ENCODE data around the gene MAPK10.
"Not testable (repeated sequence)": the region's sequence is repeated elsewhere in the genome, so short reads cannot be mapped to it uniquely, and the experiment has no call there.

The MAPK10 gene

GRCh38 chr4:86031927-86032326 lies 327.9 kb downstream of the MAPK10 start:
- no peak for DNase-seq

- no peak for DNase-seq
Measured at GRCh38 chr4:86026720-86027119, 333.1 kb downstream of the MAPK10 start.

DNA sequence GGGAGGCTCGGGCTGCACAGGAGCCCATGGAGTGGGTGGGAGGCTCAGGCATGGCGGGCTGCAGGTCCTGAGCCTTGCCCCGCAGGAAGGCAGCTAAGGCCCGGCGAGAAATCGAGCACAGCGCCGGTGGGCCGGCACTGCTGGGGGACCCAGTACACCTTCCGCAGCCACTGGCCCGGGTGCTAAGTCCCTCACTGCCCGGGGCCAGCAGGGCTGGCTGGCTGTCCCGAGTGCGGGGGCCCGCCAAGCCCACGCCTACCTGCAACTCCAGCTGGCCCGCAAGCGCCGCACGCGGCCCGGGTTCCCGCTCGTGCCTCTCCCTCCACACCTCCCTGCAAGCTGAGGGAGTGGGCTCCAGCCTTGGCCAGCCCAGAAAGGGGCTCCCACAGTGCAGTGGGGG lies 338.2 kb downstream of the MAPK10 start:
- not testable (repeated sequence) for DNase-seq

DNA sequence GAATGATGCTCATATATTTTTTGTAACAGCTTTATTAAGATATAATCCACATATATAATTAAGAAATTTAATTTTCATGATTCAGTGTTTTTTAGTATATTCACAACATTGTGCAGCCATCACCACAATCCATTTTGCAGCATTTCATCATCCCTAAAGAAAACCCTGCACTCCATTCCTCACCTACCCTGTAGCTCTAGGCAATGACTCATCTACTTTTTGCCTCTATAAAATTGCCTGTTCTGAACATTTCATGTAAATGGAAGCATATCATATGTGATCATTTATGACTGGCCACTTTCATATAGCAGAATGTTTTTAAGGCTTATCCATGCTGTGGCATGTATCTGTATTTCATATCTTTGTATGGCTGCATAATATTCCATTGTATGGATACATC lies 339.9 kb downstream of the MAPK10 start:
- no peak for DNase-seq

GRCh38 chr4:86019362-86019761 lies 340.5 kb downstream of the MAPK10 start:
- no peak for DNase-seq

DNA sequence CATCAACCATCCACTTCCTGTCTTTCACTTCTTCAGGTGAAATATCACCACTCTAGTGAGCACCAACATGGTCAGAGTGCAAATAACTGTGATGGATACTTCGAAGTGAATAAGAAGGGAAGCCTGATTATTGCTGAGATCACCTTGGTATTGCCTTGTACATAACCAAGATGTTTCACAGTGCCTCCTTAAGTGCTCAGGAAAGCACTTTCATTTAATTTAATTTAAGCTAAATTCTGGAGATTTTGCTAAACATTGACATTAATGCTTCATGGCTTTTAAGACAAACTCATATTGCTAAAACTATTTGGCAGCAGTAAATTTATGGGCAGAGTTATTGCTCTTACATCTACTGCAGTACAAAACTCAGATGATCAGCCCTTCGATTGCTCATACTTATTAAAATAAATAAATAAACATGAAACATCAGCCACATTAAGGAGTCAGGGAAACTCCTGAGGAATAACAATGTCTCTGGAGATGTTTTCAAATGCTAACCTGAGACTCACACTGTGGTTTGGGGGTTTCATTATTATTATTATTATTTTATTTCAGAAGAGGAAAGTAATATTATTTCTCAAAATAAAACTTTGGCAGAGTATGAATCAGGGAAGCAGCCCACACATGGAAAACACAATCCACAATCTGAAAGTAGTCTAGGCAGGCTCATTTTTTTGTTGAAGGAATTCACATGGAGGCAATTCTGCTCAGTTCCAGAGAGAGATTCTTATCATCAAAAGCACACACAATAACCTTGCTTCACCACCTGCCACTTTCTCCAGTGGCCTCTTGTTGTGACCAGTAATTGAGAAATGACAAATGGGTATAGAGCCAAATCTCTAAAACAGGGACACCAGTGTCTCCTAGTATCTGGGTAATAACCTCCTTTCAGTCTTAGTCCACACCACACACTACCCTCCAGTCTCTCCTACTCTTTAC lies 344.2 kb downstream of the MAPK10 start:
- DNase-seq: no peak

- DNase-seq: no peak
Measured at GRCh38 chr4:86014599-86014998, 345.3 kb downstream of the MAPK10 start.

- DNase-seq: no peak
Measured at GRCh38 chr4:86013621-86014020, 346.2 kb downstream of the MAPK10 start.

GRCh38 chr4:86011117-86011516 lies 348.7 kb downstream of the MAPK10 start:
- DNase-seq: no peak

DNA sequence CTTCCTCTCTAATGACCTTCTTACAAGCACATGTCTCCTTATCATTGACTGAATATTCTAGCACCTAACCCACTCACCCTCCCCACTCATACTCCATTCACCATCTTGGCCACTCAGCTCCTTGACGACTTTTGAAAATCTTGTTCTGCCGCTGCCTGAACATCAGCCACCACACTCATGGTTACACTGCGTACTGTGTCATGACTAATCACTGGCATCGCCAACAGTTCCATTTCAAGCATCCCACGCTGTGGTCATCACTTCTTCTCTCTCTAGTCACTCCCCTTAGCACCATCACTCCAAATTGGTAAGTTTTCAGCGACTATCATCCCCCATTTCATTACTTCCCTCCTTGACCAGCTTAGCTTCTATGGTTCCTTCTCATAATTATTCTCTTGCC lies 352.8 kb downstream of the MAPK10 start:
- DNase-seq: no peak

DNA sequence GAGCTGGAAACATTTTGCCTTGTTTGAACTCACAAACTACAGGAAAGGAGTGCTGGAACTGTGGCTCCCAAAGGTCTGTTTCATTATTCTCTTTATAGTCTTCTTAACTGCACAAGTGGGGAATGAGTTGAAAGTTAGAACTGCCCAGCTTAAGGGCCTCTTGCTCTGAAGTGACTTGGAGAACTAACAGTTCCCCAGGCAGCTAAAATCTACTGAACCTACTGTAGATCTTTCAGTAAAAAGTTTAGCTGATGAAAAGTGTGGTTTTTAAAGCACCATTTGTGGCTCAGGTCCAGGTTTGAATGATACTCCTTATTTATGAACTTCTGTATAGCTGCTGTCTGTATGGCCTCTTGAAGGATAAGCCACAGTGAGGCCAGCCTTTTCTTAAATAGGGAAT lies 353.8 kb downstream of the MAPK10 start:
- DNase-seq: no peak

DNA sequence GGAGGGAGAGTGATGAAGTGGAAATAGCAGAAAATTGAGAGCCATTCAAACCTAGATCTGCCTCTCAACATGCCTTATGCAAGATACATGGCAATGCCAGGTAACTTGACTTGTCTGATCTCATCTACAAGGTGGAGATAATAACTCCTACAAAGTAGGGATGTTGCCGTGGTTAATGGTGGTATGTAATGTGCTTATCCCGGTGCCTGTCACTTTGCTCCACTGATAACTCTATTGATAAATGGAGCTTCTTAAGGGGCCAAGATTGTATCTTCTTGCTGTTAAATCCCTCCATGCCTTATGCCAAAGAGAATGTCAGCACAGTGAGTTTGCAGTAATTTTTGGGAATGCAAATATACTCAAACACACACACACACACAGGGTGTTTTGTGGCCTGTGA lies 355.8 kb downstream of the MAPK10 start:
- no peak for DNase-seq

GRCh38 chr4:86001591-86001990 lies 358.3 kb downstream of the MAPK10 start:
- DNase-seq: no peak

DNA sequence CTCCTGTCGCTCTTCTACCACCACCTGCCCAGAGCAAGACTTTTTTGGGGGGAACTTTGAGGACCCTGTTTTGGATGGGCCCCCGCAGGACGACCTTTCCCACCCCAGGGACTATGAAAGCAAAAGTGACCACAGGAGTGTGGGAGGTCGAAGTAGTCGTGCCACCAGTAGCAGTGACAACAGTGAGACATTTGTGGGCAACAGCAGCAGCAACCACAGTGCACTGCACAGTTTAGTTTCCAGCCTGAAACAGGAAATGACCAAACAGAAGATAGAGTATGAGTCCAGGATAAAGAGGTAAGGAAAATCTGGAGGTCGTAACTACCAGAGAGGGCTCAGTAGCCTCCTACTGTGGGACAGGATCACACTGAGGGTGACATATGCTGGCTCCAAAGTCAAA lies 364.5 kb downstream of the MAPK10 start:
- no peak for DNase-seq

GRCh38 chr4:85994576-85994975 lies 365.3 kb downstream of the MAPK10 start:
- DNase-seq: no peak

DNA sequence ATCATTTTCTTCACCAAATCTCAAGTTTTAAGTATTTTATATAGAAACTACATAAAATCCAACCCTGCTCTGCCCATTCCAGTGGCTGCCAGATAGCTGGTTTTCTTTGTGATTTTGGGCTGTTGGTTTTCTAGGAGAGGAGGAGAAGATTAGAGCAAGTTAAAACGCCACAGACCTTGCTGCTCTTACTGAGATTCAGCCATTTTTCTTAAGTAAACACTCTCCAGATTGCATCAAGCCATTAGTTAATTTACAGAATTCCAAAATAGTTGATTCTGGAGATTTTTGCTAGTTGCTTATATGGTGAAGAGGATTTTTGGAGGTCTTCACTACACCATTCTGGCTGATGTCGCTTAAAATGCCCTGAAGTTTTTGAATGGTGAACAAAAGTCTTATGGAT lies 366.2 kb downstream of the MAPK10 start:
- no peak for DNase-seq

DNA sequence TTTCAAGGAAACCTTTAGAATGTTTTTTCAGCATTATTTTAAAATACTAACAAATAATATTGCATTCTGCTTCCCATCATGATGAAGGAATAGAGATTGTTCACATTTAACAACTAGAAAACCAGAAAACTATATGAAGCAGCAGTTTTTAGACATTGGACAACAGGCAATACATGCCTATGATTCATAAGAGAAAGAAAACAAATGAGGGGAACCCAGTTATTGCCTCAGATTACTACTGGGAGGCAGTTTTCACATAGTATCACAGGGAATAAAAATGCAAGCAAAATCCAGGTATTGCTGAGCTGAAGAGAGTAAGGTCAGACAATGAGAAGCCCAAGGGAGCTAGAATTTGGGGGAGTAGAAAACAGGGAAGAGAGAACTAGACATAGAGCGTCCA lies 373.6 kb downstream of the MAPK10 start:
- no peak for DNase-seq

GRCh38 chr4:85979276-85979675 lies 380.6 kb downstream of the MAPK10 start:
- no peak for DNase-seq

DNA sequence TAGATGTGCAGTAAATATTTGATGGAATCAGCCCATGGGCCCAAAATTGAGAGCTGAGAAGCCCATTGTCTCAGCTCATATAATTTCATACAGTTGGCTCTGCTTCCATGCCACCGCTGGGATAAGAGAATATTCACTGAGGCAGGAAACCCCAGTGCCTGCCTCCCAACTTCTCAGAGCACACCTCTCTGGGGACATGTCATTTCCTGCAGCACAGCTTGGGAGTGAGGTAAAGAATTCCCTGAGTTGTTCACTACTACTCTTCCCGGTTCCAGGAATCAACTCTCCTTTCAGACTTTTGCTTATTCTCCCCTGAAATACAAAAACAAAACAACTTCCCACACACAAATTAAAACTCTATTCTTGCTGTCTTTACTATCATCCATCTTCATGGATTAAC lies 389.3 kb downstream of the MAPK10 start:
- no peak for DNase-seq

DNA sequence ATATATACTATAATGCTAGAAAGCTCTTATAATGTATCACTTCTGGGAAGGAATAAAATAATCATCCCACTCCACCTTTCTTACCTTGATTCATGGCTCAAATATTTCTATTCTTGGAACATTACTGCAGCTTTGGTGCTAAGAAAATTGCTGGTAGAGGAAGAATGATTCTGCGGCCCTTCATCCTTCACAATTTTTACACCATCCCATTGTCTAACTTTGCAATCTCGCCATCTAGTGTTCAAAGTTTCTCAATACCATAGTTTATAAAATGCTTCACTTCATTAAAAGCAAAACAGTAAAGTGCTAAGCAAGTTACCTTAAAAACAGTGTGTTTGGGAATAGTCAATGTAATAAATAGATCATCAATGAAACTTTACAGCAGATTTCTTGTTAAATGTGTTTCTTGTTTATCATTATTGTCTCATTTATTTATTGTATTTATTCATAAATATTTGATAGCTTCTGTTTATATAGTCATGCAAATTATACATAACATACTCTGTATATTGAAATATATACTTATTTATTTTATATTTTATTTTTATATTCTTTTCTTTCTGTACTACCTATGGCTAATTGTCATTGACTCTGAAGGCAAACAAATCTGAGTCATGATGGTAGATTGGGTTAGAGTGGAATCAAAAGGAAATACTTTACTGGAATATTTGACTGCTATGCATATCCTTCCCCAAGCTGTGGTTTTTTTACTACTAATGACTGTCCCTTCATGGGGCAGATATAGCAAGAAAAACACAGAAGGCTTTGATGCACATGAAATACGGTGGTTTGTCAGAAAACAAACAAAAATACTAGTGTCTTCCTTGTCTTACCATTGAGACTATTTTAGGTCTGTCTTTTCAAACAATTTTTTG lies 390.7 kb downstream of the MAPK10 start:
- no peak for DNase-seq

DNA sequence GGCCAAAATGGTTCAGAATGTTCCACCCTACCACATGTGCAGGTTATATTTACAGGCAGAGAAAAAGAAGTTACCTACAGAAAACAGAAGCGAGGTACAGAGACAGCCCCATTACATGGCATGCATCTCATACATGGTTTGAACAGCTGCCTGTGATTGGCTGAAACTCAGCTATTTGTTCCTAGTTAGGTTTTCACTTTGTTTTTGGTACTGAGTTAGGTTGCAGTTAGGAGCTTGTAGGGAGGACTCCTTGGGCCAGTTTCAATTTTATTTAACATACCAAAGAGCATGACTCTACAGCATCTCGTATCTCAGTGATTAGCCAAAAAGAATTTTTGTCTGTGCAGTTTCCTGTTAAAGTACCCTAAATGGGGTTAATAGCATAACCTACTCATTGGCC lies 392.0 kb downstream of the MAPK10 start:
- DNase-seq: no peak

- no peak for DNase-seq
Measured at GRCh38 chr4:85966373-85966772, 393.5 kb downstream of the MAPK10 start.

GRCh38 chr4:85965529-85965928 lies 394.3 kb downstream of the MAPK10 start:
- DNase-seq: no peak

DNA sequence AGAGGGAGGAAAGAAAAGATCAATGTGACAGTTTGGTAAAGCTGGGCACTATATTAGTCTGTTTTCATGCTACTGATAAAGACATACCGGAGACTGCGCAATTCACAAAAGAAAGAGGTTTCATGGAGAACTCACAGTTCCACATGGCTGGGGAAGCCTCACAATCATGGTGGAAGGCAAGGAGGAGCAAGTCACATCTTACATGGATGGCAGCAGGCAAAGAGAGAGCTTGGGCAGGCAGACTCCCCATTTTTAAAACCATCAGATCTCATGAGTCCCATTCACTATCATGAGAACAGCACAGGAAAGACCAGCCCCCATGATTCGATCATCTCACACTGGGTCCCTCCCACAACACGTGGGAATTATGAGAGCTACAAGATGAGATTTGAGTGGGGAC lies 394.8 kb downstream of the MAPK10 start:
- DNase-seq: not testable (repeated sequence)
